T-helper 1 cell treated with Interleukin-12 subunit alpha and Interleukin-12 subunit beta and Interleukin-4 antibody, amounts not matched to agents 30 ng/mL and 1 ng/mL, for 36 hours (primary cell): ENCODE results near the gene KRTAP19-8. TPM values are rescaled to one million over a fixed set of nuclear protein-coding genes. Genes with fewer than 3 reads are reported as not detected.

Experiments
- intact Hi-C: fragments of 100-400 bp; cut with micrococcal nuclease; formaldehyde crosslinking; loops from one replicate; pipeline ENCODE4 v1.15.1; 2024
- total RNA-seq: library from RNA; stranded (reverse); gene quantifications from 2 replicates; pipeline ENCODE4 v1.2.3, GENCODE V29; 2022

Gene KRTAP19-8
- not detected in 2 replicates for total RNA-seq

DNA sequence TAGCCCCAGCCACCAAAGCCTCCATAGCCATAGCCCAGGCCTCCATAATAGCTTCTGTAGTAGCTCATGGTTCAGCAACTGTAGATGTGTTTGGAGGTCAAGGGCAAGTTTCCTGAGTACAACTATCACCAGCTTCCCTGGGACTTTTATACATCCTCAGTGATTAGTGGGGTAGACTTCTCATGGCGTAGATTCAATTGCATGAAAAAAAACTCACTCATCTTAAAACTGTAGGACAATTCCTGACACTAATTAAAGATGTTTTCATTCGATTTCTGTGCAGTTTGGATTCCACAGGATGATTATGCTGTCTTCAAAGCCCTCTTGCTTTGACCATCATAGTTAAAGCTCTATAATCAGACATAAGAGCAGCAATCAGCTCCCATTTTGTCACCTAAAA is at the start of gene KRTAP19-8:
Gene KRTAP19-8, minus strand, starts transcription at position 101 of the 400 bp plus-strand sequence. Its CDS starts 33 bp downstream, at position 68.
- intact Hi-C loops: no loop called here

GRCh38 chr21:31087639-31088473 is 49.6 kb upstream of the KRTAP19-8 start:
- intact Hi-C loops: loop anchor here (2.0 to 10.0 kb wide), 5 partner anchors 76 to 653 kb away; partner anchors contain the start of gene KRTAP13-4

- intact Hi-C loops: loop anchor here (5.0 to 10.0 kb wide), 3 partner anchors 72 to 650 kb away; partner anchors contain the start of gene KRTAP13-4
Observed at GRCh38 chr21:31084689-31085088, 46.4 kb upstream of the KRTAP19-8 start.

- intact Hi-C loops: no loop called here
Observed at GRCh38 chr21:31078796-31079195, 40.5 kb upstream of the KRTAP19-8 start.

DNA sequence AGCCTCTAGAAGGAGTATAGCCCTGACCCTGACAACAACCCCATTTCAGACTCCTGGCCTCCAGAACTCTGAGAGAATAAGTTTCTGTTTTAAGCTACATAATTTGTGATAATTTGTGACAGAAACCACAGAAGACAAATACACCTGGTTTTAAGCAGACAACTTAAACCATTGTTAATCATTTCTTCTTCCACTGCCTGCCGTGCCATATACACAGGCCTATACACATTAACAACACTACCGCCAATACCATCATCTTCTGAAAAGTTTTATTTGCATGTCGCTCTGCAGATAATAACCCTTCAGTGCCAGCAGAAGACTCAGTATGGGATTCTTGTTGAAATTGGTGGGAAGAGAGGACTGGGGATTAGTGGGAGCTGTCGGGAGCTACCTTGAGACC is 39.9 kb upstream of the KRTAP19-8 start:
- intact Hi-C loops: no loop called here

DNA sequence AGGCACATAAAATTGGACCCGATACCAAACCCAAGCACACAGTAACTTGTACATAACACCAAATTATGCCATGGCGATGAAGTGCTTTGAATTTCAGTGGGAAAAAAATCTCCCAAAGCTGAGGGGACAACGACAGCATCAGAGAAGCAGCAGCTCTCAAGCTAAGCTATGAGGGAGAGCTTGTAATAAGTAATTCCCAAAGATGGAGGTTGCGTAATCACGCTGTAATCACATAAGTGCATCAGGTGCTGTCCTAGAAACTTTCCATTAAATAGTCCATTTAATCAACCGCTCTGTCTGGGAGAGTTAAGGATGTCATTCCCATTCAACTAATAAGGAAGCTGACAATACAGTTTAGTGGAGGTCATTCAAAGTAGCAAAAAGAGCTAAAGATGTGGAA is 37.6 kb upstream of the KRTAP19-8 start:
- intact Hi-C loops: no loop called here

DNA sequence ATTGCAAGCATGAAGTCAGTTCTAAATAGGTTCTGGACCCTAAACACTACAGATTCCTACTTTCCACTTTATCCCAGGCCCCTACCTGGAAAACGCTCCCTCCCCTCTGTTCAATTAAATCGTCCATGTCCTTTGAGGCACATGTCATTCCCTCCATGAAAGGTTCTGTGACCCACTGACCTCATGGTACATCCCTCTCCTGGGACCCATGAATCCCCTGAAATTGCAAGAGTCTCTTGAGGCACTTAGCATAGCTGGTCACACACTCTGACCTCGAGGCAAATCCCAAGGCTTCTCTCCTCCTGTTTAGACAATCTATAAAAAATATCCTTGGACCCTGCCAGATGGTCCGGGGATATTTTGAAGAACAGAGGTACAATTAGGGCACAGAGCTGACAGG is 34.3 kb upstream of the KRTAP19-8 start:
- intact Hi-C loops: no loop called here

- intact Hi-C loops: no loop called here
Observed at GRCh38 chr21:31064803-31065202, 26.5 kb upstream of the KRTAP19-8 start.

DNA sequence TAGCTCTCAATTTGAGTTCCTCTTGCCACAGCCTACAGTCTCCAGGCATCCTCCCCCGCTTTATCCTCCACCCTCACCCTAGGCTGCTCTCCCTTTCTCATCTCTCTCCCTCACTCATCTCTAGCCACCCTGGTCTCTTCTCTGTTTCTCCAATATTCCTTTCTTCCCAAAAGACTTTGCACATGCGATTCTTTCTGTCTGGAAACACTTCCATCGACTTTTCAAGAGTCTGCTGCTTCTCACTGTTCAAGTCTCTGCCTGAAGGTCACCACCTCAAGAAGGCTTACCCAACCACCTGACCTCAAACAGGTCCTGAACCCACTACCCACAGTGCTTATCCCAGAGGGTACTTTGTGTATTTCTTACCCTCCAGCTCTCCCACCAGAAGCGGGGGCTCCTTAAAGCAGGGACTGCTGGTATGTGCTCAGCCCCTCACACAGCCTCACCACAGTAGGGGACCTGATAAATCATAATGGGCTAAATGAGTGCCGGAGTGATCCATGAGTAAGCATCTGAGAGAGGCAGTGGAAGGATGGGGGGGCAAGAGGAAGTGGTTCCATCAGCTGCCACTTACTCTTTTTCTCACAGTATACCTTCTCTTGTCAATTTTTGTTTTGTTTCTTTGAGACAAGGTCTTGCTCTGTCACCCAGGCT is 14.3 kb upstream of the KRTAP19-8 start:
- intact Hi-C loops: no loop called here

DNA sequence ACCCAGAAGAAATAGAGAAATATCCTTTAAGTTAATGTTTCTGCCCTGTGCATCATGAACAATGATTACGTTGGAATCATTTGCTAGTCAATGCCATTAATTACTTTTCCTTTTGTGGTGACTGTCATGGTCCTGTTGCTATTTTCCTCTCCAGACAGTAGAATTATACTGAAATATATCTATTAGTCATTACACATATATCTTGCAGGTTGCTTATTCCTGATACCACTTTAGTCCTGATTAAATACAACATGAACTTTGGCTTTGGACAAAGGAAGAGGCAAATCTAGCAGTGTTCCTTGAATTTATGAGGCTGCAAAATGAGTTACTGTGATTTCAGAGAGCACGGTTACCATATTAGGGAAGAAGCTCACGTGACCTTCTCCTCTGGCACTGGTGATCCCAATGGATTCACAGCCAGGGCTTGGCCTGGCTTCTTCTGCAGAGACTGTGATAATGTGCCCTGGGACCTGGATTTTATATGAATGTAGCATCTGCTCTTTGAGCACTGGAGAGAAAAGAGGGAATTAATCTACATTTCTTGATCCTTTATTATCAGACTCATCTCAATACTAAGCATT is 12.4 kb upstream of the KRTAP19-8 start:
- intact Hi-C loops: no loop called here

DNA sequence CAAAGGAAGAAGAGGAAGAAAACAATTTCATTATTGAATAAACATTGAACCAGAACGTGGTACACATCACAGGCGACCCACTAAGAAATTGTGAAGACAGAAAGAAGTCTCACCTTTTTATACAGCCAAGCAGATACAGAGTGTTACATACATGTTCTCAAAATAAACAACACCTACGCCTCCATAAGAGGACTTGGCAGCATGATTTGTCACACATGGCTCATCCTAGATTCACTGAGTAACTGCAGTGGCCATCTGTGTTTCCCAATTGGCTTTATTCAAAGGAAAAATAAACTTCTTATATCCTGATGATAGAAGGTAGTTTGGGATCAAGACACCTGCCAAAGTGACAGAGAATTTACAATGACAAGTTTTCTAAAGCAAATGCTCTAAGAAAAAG is 7.6 kb upstream of the KRTAP19-8 start:
- intact Hi-C loops: no loop called here

DNA sequence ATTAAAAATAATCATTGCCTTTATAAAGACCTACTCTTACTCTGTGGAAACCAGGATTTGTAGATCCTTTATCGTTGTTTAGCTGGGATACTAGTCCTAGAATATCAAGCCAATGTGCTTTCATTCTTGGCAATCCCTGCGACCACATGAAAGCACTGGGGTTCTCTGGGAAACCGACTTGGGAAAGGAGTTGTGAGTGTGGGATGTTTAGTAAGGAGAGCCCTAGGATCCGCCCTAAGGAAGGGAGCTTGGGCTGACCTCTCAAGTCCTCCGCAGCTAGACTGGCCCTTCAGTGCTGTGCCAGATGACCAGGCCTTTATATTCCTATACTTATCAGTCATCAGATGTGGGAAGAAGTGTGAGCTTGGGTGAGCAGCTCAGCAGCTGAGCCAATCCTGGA is 5.2 kb upstream of the KRTAP19-8 start:
- intact Hi-C loops: no loop called here

GRCh38 chr21:31042080-31042464 is 3.8 kb upstream of the KRTAP19-8 start:
- intact Hi-C loops: no loop called here

- intact Hi-C loops: no loop called here
Observed at GRCh38 chr21:31041295-31042079, 3.2 kb upstream of the KRTAP19-8 start.

DNA sequence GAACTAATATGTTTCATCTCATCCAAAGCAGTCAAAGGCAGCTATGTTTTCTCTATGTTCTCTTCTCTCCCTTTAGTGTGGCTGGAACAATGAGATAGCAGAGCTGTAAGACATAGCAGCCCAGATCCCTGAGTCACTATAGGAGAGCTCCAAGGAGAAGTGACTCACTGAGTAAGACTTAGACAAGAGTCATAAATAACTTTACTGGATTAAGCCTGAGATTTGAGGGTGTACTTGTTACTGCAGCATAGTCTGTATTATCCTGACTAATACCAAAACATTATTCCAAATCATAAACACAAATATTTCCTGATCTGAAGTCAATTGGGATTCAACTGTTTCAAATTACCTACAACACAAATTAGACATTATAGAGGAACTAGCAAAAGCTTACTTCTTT is 3.9 kb downstream of the KRTAP19-8 start:
- intact Hi-C loops: no loop called here

DNA sequence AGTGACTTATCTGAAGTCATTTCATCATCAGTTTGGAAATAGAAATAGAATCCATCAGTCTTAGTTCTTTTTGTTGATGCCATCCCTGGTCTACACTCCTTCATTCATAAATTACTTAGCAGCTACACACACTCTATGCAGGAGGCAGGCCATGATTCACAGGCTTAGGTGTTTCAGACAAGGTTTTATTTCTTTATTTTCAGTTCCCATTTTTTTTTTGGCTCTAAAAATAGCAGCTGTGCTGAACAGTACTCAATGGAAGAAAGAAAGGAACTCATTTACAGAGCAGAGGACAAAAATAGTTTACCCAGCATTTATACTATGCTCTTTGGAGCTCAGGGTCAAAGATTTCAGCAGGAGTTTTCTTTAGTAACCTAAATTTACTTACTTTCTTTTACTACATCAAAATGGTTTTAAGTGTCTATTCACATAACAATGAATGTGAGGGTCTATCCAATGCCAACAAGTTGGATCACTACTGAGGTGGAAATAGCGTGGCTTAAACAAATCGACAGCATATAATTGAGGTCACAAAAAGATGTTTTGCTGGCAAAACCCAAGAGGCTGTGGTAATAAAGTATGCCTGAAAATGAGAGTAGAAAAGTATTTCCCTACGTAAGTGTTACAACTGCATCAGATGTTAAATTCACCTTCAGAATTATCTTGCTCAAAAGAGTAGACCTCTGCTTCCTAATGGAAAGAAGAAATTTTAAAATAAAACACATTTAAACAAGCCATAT is 7.7 kb downstream of the KRTAP19-8 start:
- intact Hi-C loops: no loop called here

DNA sequence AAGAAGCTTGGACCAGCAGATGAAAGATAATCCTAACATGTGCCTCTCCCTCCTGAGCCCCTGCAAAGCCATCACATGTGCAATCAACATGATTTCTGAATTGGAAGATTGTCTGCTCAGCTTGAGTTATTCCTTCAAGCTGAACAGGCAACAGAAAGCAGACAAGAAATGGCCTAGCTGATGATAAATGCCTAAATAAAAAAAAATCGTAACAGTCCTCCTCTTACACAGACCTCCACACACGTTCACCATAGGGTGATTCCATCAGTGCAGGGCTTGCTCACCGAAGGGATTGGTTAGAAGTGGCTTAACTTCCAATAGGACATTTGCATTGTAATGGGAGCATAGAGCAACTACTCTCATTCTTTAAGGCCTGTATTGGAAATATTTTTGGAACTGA is 14.6 kb downstream of the KRTAP19-8 start:
- intact Hi-C loops: no loop called here

DNA sequence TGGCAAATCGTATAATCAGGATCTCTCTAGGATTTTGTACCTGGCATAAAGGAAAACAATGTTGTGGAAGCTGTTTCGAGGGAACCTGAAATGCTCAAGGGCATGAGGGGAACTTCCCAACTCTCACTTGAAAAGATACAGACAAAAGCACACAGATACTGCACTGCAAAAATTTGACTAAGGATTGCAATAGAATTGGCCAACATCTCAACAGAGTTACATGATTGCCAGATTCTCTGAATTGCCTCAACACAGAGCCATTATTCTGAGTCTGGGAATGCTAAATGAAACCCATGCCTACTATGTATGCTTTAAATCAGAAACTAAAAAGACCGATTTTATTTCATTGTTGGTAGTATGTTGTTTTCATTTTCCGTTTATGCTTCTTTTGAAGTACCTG is 16.0 kb downstream of the KRTAP19-8 start:
- intact Hi-C loops: no loop called here

GRCh38 chr21:31018232-31018631 is 20.0 kb downstream of the KRTAP19-8 start:
- intact Hi-C loops: no loop called here

- intact Hi-C loops: loop anchor here (5.0 kb wide), 4 partner anchors 38 to 337 kb away; no protein-coding TSS in a partner anchor
Observed at GRCh38 chr21:31014891-31015290, 23.4 kb downstream of the KRTAP19-8 start.
